ENCODE measurements around the gene SAA4.
"Not testable (repeated sequence)": the region's sequence is repeated elsewhere in the genome, so short reads cannot be mapped to it uniquely, and the experiment has no call there.

The SAA4 gene

DNA sequence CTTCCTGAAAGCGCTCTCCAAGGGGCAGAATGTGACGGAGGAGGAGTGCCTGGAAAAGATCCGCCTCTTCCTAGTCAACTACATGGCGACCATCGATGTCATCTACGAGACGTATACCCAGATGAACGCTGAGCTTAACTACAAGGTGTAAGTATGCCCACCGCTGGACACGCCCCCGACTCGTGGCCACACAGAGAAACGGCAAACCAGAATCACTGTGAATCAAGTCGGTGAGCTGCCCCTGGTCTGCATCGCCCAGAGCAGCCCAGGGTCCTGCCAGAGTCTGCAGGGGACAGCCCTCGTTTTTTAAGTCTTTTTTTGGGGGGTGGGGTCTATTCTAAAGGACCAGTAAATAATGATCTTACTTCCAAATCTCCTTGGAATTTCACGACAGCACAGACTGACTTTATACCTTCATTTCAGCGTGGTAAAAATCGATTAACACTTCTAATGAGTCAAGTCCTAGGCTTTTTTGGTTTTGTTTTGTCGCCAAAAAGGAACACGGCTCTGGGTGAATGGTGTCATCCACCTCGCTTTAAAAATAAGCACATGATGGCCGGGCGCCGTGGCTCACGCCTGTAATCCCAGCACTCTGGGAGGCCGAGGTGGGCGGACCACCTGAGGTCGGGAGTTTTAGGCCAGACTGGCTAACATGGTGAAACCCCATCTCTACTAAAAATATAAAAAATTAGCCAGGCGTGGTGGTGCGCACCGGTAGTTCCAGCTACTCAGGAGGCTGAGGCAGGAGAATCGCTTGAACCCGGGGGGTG is 46.9 kb downstream of the SAA4 start:
- DNase-seq (ENCODE audit: low spot score) = not testable (repeated sequence)

DNA sequence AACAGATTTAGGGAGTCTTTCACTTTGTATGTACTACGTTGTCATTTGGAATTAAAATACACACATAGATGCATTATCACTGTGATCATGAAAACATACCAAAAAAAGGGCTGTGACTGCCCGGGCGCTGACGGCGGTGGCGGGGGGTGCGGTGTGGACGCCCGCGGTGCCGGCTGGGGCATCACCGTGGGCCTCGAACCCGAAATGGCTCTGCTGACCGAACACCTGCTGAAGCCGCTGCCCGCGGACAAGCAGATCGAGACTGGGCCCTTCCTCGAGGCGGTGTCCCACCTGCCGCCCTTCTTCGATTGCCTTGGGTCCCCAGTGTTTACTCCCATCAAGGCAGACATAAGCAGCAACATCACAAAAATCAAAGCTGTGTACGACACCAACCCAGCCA is 47.8 kb downstream of the SAA4 start:
- no peak for DNase-seq (ENCODE audit: low spot score)

Data from kidney capillary endothelial cell (primary cell).